T-helper 2 cell treated with Interferon-gamma antibody and Interleukin-4, amounts not matched to agents 100 ng/mL and 5 ng/mL, for 36 hours (primary cell): ENCODE results near the gene TEX29. TPM values are rescaled to one million over a fixed set of nuclear protein-coding genes. Genes with fewer than 3 reads are reported as not detected.

Experiments used
- intact Hi-C: fragments of 100-400 bp; cut with micrococcal nuclease; formaldehyde crosslinking; loops from one replicate; pipeline ENCODE4 v1.15.1; 2023
- total RNA-seq: library from RNA; stranded (reverse); gene quantifications from 2 replicates; pipeline ENCODE4 v1.2.3, GENCODE V29; 2022

Gene TEX29
- total RNA-seq = 0.27 and 0.61 TPM in 2 replicates

DNA sequence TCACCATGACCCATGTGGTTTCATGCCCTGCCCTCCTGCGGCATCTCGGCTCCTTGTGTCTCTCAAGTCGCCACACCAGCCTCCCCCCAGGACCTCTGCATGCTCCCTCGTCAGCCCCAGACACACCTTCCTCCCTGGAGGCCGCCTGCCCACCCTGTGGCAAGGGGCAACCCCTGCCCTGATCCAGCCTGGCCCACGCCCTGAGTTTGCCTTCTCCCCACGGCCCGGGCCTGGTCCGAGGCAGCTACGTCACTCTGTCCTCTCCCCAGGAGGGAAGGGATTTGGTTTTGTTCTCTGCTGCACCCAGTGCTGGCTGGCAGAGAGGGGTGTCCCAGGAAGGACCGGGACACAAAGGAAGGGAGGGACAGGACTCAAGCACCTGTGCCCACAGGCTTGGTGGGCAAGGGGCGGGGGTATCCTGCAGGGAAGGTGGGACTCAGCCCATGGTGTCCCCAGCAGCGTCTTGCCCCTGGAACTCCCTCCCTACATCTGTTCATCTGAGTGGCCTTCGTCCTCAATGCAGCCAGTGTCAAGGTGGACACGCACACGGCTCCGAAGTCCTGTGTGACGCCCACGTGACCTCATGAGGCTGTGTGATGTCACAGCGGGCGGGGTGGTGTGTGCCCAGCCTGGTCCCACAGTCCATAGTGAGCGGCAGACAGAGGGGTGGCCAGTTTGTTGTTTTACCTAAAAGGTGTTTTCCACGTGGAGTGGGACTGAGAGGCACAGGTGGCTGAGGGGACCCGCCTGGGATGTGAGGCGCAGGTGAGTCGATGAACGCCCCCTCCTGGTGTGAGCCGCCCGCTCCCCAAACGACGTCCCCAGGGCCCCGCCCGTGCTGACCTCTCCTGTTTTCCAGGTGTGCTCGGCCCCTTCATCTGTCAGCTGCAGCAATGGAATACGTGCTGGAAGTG, at the start of gene TEX29:
TSS of gene TEX29 (plus strand) at position 645 of the 914 bp plus-strand sequence. CDS start at position 894, 249 bp downstream.
- intact Hi-C loops = no loop called here

GRCh38 chr13:111270765-111271698, 49.4 kb upstream of the TEX29 start:
- intact Hi-C loops = no loop called here

GRCh38 chr13:111272117-111272516, 48.3 kb upstream of the TEX29 start:
- intact Hi-C loops = no loop called here

DNA sequence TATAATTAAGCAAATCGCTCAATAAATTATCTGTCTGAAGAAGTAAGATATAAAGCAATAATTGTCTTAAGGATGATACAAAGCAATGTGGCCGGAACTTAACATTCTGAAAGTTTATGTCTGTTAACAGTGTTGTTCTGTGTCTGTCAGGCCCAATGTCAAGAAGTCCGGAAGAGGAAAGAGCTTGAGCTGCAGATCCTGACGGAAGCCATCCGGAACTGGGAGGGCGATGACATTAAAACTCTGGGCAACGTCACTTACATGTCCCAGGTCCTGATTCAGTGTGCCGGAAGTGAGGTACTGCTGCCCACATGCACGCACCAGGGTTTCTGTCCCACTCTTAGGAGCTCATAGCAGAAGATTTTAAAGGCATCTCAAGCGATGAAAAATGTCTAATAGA, 45.1 kb upstream of the TEX29 start:
- intact Hi-C loops = no loop called here

DNA sequence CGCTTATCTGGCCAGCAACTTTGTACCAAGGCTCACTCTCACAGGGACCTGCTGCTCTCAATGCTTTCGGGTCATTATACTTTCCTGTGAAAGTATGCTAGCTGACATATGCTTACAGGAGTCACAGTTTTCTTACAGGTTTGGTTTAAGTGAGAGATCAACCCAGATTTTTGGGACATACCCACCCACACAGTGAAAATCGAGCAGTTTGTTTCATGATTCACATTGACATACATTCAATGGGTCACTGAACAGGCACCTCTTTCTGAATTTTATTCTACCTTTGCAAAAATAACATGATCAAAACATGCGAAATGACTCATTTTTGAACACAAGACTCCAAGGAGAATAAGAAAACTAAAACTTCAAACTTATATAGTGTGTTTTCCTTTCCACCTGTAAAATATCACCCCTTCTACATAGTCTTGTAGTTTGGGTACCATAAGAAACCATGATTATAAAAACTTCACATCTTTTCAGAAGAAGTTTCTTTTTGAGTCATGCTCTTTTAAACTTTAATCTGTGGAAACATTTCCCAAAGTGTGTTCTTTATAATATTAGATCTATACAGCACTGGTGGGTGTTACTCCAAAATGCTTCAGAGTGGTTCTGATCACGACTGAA, 44.3 kb upstream of the TEX29 start:
- intact Hi-C loops = no loop called here

DNA sequence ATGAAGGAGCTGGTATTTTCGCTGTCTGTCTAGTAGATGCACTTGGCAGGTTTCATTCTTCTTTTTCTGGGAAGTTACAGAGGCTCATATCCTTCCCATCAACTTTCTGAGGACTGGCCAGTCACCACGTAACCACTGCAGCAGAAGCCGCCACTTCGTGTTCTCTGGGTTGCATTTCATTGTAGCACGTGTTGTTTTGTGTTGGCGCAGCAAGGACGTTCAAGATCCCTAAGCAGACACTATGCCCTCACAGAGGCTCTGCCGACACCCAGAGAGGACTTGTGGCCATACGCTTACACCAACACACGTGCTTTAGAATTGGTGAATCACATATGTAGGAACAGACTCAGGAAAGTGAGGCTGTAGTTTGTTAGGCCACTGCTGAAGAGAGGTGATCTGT, 42.2 kb upstream of the TEX29 start:
- intact Hi-C loops = no loop called here

GRCh38 chr13:111278743-111279652, 41.4 kb upstream of the TEX29 start:
- intact Hi-C loops = no loop called here

GRCh38 chr13:111280226-111280625, 40.2 kb upstream of the TEX29 start:
- intact Hi-C loops = no loop called here

GRCh38 chr13:111280681-111281585, 39.5 kb upstream of the TEX29 start:
- intact Hi-C loops = no loop called here

DNA sequence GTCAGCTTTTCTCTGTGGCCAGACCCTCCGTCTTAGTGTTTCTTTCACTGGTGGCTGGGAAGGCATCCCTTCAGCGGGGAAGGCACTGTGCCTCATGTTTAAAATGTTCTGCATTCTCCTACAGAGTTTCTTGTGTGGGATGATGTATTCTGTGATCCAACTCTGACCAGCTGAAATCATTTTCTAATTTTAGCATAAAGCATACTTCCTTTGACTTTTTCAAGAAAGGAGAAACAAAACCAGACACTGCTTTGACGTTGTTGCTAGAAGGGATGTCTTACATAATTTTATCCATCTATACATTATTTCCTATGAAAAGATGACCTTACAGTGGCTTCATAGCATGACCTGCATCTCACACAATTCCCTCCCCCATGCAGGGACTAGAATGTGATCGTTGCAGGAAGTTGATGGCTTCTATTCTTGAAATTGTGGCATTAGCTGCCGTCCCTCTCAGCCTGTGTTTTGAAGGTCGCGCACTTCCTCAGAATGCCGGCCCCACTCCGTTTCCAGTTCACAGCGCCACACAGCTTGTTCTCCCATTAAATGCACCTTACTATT, 38.6 kb upstream of the TEX29 start:
- intact Hi-C loops = no loop called here

DNA sequence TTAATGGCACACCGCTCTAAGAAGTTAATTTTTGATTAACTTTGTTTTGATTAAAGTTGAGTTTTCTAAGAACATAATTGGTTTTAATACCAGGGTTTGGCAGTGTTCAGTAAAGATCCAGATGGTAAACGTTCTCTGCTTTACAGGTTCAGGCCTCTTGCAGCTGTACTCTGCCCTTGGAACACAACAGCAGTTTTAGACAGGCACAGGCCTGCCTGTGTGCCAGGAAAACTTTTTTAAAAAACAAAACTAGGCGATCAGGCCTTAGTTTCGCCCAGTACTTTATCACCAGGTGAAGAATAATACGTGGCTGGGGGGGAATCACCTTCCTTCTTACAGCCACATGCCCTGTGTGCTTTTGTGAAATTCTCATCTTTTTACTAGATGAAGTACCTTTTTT, 38.0 kb upstream of the TEX29 start:
- intact Hi-C loops = no loop called here

DNA sequence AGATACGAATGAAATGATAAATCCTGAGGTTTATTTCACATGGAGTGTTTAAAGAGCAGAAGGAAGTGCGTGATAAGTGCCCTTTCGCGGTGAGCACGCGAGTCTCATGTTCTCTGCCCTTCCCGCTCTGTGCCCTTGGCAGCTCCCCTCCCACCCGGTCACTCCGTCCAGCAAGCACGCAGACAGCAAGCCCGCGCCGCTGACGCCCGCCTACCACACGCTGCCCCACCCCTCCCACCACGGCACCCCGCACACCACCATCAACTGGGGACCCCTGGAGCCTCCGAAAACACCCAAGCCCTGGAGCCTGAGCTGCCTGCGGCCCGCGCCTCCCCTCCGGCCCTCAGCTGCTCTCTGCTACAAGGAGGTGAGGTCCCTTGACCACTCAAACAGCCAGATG, 37.4 kb upstream of the TEX29 start:
- intact Hi-C loops = no loop called here

DNA sequence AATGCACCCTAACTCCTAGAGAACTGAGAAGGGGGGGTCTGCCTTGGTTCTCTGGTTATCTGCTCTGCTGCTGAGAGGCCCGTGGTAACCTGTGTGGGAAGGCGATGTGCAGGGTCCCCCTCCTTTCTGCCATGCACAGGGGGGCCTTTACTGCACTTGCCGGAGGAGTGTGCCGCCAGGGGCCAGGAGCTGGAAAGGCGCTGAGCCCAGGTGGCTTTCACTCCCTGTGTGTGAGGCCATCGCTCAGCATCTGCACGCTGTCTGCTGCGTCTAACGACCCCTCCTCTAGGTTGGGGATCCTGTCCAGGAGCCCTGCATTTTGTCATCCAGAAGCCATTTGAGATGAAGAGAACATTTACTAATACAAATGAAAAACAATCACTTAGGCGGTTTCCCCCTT, 37.0 kb upstream of the TEX29 start:
- intact Hi-C loops = no loop called here

DNA sequence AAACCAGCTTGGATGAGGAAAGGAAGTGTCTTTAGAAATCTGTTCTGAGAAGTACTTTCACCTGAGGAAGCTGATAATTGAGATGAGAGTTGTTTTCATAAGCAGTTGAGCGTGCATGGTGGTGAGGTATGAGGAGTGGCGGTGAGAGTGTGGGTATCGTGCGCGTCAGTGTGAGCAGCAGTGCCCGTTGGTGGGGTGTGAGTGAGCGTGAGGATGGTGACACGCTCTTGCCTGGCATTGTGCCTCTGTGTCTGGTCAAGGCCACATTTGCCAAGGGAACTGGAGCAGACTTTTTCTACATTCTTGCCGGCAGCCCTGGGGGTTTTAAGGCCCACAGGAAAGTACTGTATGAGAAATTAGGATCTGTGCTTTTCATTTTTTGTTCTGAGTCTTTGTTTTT, 36.5 kb upstream of the TEX29 start:
- intact Hi-C loops = no loop called here

- intact Hi-C loops = no loop called here
These were observed 35.9 kb upstream of the TEX29 start for GRCh38 chr13:111284565-111284964.

GRCh38 chr13:111286162-111286561, 34.3 kb upstream of the TEX29 start:
- intact Hi-C loops = no loop called here

- intact Hi-C loops = no loop called here
These were observed 33.7 kb upstream of the TEX29 start for GRCh38 chr13:111286749-111287148.

GRCh38 chr13:111287201-111287600, 33.2 kb upstream of the TEX29 start:
- intact Hi-C loops = no loop called here

- intact Hi-C loops = no loop called here
These were observed 32.2 kb upstream of the TEX29 start for GRCh38 chr13:111288276-111288675.
